ENCODE results near the gene ST7. TPM values are rescaled to one million over a fixed set of nuclear protein-coding genes. Genes with fewer than 3 reads are reported as not detected.

Gene ST7
- total RNA-seq, 1 experiment from 2014 or later: 12.4 TPM

- POLR2A ChIA-PET: no interaction called here
- TF ChIP-seq MYBL2 (CRISPR knock-in tag; IDR thresholded peaks at IDR 0.05): no peak
- TF ChIP-seq ZSCAN18 (CRISPR knock-in tag; IDR thresholded peaks at IDR 0.05): no peak
- TF ChIP-seq TEAD1 (CRISPR knock-in tag; IDR thresholded peaks at IDR 0.05): no peak
- TF ChIP-seq ZNF263 (CRISPR knock-in tag; IDR thresholded peaks at IDR 0.05; ENCODE audit: low read depth): no peak
- TF ChIP-seq IRF2 (CRISPR knock-in tag; IDR thresholded peaks at IDR 0.05; ENCODE audit: borderline replicate concordance, low read depth): no peak
- no peak for TF ChIP-seq AR (CRISPR knock-in tag; IDR thresholded peaks at IDR 0.05)
- TF ChIP-seq GTF2I (CRISPR knock-in tag; conservative IDR thresholded peaks at IDR 0.05): no peak
- TF ChIP-seq ZNF671 (CRISPR knock-in tag; IDR thresholded peaks at IDR 0.05): no peak
- TF ChIP-seq ZNF396 (CRISPR knock-in tag; IDR thresholded peaks at IDR 0.05; ENCODE audit: borderline replicate concordance): no peak
- TF ChIP-seq EMX1 (CRISPR knock-in tag; IDR thresholded peaks at IDR 0.05): no peak
- Mint-ChIP-seq H3K4me1 (peaks cover 3% of the 10 kb centered on the region; the same call in 1 of the 2 replicates), H3K36me3 (peaks cover 35% of the 10 kb centered on the region), H3K27ac (no peak overlapping the region), H3K9me3 (peaks cover 33% of the 10 kb centered on the region), H3K27me3 (ENCODE audit: low read depth) (no peaks in the 10 kb centered on the region; the same call in 1 of the 2 replicates), H3K4me3 (no peak overlapping the region)
- ATAC-seq (no peak), DNase-seq (ENCODE audit: low spot score) (no peak)
- CTCF ChIA-PET: no interaction called here
Observed at GRCh38 chr7:116991233-116991632, 37.9 kb downstream of the ST7 start.

- H3K36me3 Mint-ChIP-seq: peaks cover 52% of the 10 kb centered on the region
- no peaks in the 10 kb centered on the region; the same call in 1 of the 2 replicates for H3K27me3 Mint-ChIP-seq (ENCODE audit: low read depth)
- ChIA-PET POLR2A (no interaction called here), CTCF (no interaction called here)
- H3K4me1 Mint-ChIP-seq: peaks cover 3% of the 10 kb centered on the region; the same call in 1 of the 2 replicates
- H3K9me3 Mint-ChIP-seq: peaks cover 54% of the 10 kb centered on the region
- H3K27ac Mint-ChIP-seq: no peak overlapping the region
- ATAC-seq (no peak), DNase-seq (ENCODE audit: low spot score) (no peak)
- no peak overlapping the region for H3K4me3 Mint-ChIP-seq
- no peak for TF ChIP-seq ZNF425 (CRISPR knock-in tag; conservative IDR thresholded peaks at IDR 0.05)
- no peak for TF ChIP-seq IRF2 (CRISPR knock-in tag; IDR thresholded peaks at IDR 0.05; ENCODE audit: borderline replicate concordance, low read depth)
- TF ChIP-seq AFF4 (CRISPR knock-in tag; IDR thresholded peaks at IDR 0.05; ENCODE audit: borderline replicate concordance): no peak
- TF ChIP-seq IRF1 (CRISPR knock-in tag; IDR thresholded peaks at IDR 0.05): no peak
- no peak for TF ChIP-seq SMAD3 (CRISPR knock-in tag; IDR thresholded peaks at IDR 0.05; ENCODE audit: borderline replicate concordance)
- TF ChIP-seq NFE2L1 (CRISPR knock-in tag; IDR thresholded peaks at IDR 0.05): no peak
- TF ChIP-seq PRRX2 (CRISPR knock-in tag; IDR thresholded peaks at IDR 0.05): no peak
- TF ChIP-seq E2F5 (CRISPR knock-in tag; IDR thresholded peaks at IDR 0.05): no peak
- TF ChIP-seq NR3C1 (CRISPR knock-in tag; conservative IDR thresholded peaks at IDR 0.05; ENCODE audit: low read depth): no peak
Observed at GRCh38 chr7:116994611-116995010, 41.3 kb downstream of the ST7 start.

Measured in WTC11 (cell line).